Muscle layer of colon (tissue), 2 donors: ENCODE data around the gene DIP2C.
A peak's percentile ranks its signal among the peaks of the same experiment; 100 is the strongest.
"Not testable (repeated sequence)": the region's sequence is repeated elsewhere in the genome, so short reads cannot be mapped to it uniquely, and the experiment has no call there.

ENCODE experiments used
- H3K27ac ChIP-seq: one replicate; pipeline ENCODE4 v1.7.0; 2013; ENCODE audit warnings: low read depth, mild to moderate bottlenecking, low read length, moderate library complexity
- H3K27me3 ChIP-seq, 2 donors: one replicate each; pipeline ENCODE4 v1.7.0; 2013; ENCODE audit warnings: low read length in 2 of 2, mild to moderate bottlenecking in 2 of 2; ENCODE audit not compliant: insufficient read depth in 2 of 2, control insufficient read depth in 1 of 2
- H3K36me3 ChIP-seq: one replicate; pipeline ENCODE4 v1.7.0; 2013; ENCODE audit warnings: mild to moderate bottlenecking, low read length; ENCODE audit not compliant: insufficient read depth
- H3K4me1 ChIP-seq: one replicate; pipeline ENCODE4 v1.7.0; 2013; ENCODE audit warnings: mild to moderate bottlenecking, low read length; ENCODE audit not compliant: insufficient read depth
- H3K4me3 ChIP-seq, 2 donors: one replicate each; pipeline ENCODE4 v1.7.0; 2013; ENCODE audit warnings: low read length in 2 of 2, low read depth in 1 of 2, mild to moderate bottlenecking in 1 of 2, moderate library complexity in 1 of 2
- H3K9ac ChIP-seq: one replicate; pipeline ENCODE4 v1.7.0; 2013; ENCODE audit warnings: low read length
- H3K9me3 ChIP-seq: one replicate; pipeline ENCODE4 v1.7.0; 2013; ENCODE audit warnings: mild to moderate bottlenecking, low read length
- donor health status: abdominal sarcoma.
- donor health status: Adenocarcinoma of cecum.

DIP2C gene

GRCh38 chr10:325282-325681, 364.2 kb downstream of the DIP2C start:
- Histone ChIP-seq H3K4me3 (no peak overlapping the region), H3K4me1 (peaks cover 11% of the 10 kb centered on the region), H3K36me3 (peaks cover 35% of the 10 kb centered on the region), H3K9me3 (no peaks in the 10 kb centered on the region), H3K27me3 (no peaks in the 10 kb centered on the region), H3K27ac (no peak overlapping the region), H3K9ac (no peak overlapping the region)

- H3K27me3 ChIP-seq = no peaks in the 10 kb centered on the region
- no peak overlapping the region for H3K9ac ChIP-seq
- peak overlapping the region in 1 of 2 donors; percentile 8 for H3K4me3 ChIP-seq
- peaks cover 37% of the 10 kb centered on the region for H3K36me3 ChIP-seq
- H3K9me3 ChIP-seq = no peaks in the 10 kb centered on the region
- H3K4me1 ChIP-seq = peaks cover 7% of the 10 kb centered on the region
- no peak overlapping the region for H3K27ac ChIP-seq
Measured at GRCh38 chr10:324593-324992, 364.9 kb downstream of the DIP2C start.

- peaks cover 37% of the 10 kb centered on the region for H3K36me3 ChIP-seq
- peaks cover under 1% of the 10 kb centered on the region for H3K4me1 ChIP-seq
- H3K9ac ChIP-seq = no peak overlapping the region
- H3K9me3 ChIP-seq = no peaks in the 10 kb centered on the region
- H3K27me3 ChIP-seq = no peaks in the 10 kb centered on the region
- peak overlapping the region in 1 of 2 donors; percentile 8 for H3K4me3 ChIP-seq
- H3K27ac ChIP-seq = peak overlapping the region; percentile 3
Measured at GRCh38 chr10:323651-324293, 365.7 kb downstream of the DIP2C start.

GRCh38 chr10:323046-323445, 366.4 kb downstream of the DIP2C start:
- H3K4me3 ChIP-seq, H3K27me3 ChIP-seq, H3K9ac ChIP-seq, H3K9me3 ChIP-seq, H3K27ac ChIP-seq, H3K4me1 ChIP-seq: not testable (repeated sequence)
- H3K36me3 ChIP-seq = peaks cover 42% of the 10 kb centered on the region

GRCh38 chr10:320771-321170, 368.7 kb downstream of the DIP2C start:
- no peak overlapping the region for H3K4me3 ChIP-seq
- no peaks in the 10 kb centered on the region for H3K4me1 ChIP-seq
- no peak overlapping the region for H3K27ac ChIP-seq
- H3K36me3 ChIP-seq = peaks cover 32% of the 10 kb centered on the region
- H3K9me3 ChIP-seq = no peaks in the 10 kb centered on the region
- no peak overlapping the region for H3K9ac ChIP-seq
- H3K27me3 ChIP-seq = no peaks in the 10 kb centered on the region

GRCh38 chr10:317926-318325, 371.5 kb downstream of the DIP2C start:
- Histone ChIP-seq H3K27ac (no peak overlapping the region), H3K9me3 (no peaks in the 10 kb centered on the region), H3K9ac (no peak overlapping the region), H3K36me3 (peaks cover 26% of the 10 kb centered on the region), H3K4me3 (no peak overlapping the region), H3K27me3 (no peaks in the 10 kb centered on the region), H3K4me1 (no peaks in the 10 kb centered on the region)

GRCh38 chr10:317271-317769, 372.1 kb downstream of the DIP2C start:
- no peaks in the 10 kb centered on the region for H3K27me3 ChIP-seq
- no peak overlapping the region for H3K4me3 ChIP-seq
- no peak overlapping the region for H3K9ac ChIP-seq
- no peaks in the 10 kb centered on the region for H3K4me1 ChIP-seq
- no peaks in the 10 kb centered on the region for H3K9me3 ChIP-seq
- no peak overlapping the region for H3K27ac ChIP-seq
- peaks cover 26% of the 10 kb centered on the region for H3K36me3 ChIP-seq

- Histone ChIP-seq H3K27ac (no peak overlapping the region), H3K4me1 (no peaks in the 10 kb centered on the region), H3K9me3 (no peaks in the 10 kb centered on the region), H3K27me3 (no peaks in the 10 kb centered on the region), H3K36me3 (peaks cover 28% of the 10 kb centered on the region), H3K9ac (no peak overlapping the region), H3K4me3 (no peak overlapping the region)
Measured at GRCh38 chr10:316390-316789, 373.1 kb downstream of the DIP2C start.

GRCh38 chr10:314871-315270, 374.6 kb downstream of the DIP2C start:
- H3K9ac ChIP-seq = no peak overlapping the region
- H3K27ac ChIP-seq = no peak overlapping the region
- peaks cover 24% of the 10 kb centered on the region for H3K36me3 ChIP-seq
- H3K4me3 ChIP-seq = no peak overlapping the region
- H3K4me1 ChIP-seq = no peaks in the 10 kb centered on the region
- no peaks in the 10 kb centered on the region for H3K27me3 ChIP-seq
- H3K9me3 ChIP-seq = no peaks in the 10 kb centered on the region

GRCh38 chr10:314381-314780, 375.1 kb downstream of the DIP2C start:
- Histone ChIP-seq H3K4me3 (no peak overlapping the region), H3K27ac (no peak overlapping the region), H3K36me3 (peaks cover 29% of the 10 kb centered on the region), H3K27me3 (no peaks in the 10 kb centered on the region), H3K9me3 (no peaks in the 10 kb centered on the region), H3K4me1 (no peaks in the 10 kb centered on the region), H3K9ac (no peak overlapping the region)

- Histone ChIP-seq H3K27ac (no peak overlapping the region), H3K36me3 (peaks cover 29% of the 10 kb centered on the region), H3K9me3 (no peaks in the 10 kb centered on the region), H3K9ac (no peak overlapping the region), H3K4me3 (no peak overlapping the region), H3K27me3 (no peaks in the 10 kb centered on the region), H3K4me1 (no peaks in the 10 kb centered on the region)
Measured at GRCh38 chr10:311901-312665, 377.4 kb downstream of the DIP2C start.
